GM23338 (cell line): Measurements from ENCODE around the gene PID1. TPM values are rescaled to one million over a fixed set of nuclear protein-coding genes. Genes with fewer than 3 reads are reported as not detected.

Source experiments
- ATAC-seq: fragments of 200-7000 bp; cut with Tn5 transposase; 3 replicates; pipeline ENCODE4 v1.9.1; 2020
- DNase-seq: peaks from one replicate; pipeline ENCODE4 v3.0.0-alpha.2; 2015; ENCODE audit warnings: low spot score
- H2AFZ ChIP-seq: fragments of 200-600 bp; sonication (generic); 2 replicates; pipeline ENCODE4 v1.8.0; 2016; ENCODE audit warnings: antibody characterized with exemption, mild to moderate bottlenecking, moderate library complexity
- H3F3A ChIP-seq: fragments of 200-600 bp; sonication (generic); replicated peaks from 2 replicates; pipeline ENCODE4 v1.8.0; 2017; ENCODE audit warnings: antibody characterized with exemption, mixed run types, low read depth
- H3K27ac ChIP-seq: fragments of 200-600 bp; sonication (generic); 2 replicates; pipeline ENCODE4 v1.6.1; 2016; ENCODE audit warnings: low read depth
- H3K27me3 ChIP-seq: fragments of 200-600 bp; sonication (generic); 2 replicates; pipeline ENCODE4 v1.8.0; 2016; ENCODE audit warnings: mild to moderate bottlenecking, mixed run types, moderate library complexity; ENCODE audit not compliant: insufficient read depth
- H3K36me3 ChIP-seq: fragments of 200-600 bp; sonication (generic); 2 replicates; pipeline ENCODE4 v1.8.0; 2016; ENCODE audit warnings: mild to moderate bottlenecking; ENCODE audit not compliant: insufficient read depth
- H3K4me1 ChIP-seq: fragments of 200-600 bp; sonication (generic); 2 replicates; pipeline ENCODE4 v1.8.0; 2016; ENCODE audit warnings: mild to moderate bottlenecking, moderate library complexity; ENCODE audit not compliant: insufficient read depth
- H3K4me2 ChIP-seq: fragments of 200-600 bp; sonication (generic); 2 replicates; pipeline ENCODE4 v1.7.1; 2017; ENCODE audit warnings: mixed run types
- H3K4me3 ChIP-seq: fragments of 200-600 bp; sonication (generic); 2 replicates; pipeline ENCODE4 v1.6.1; 2016; ENCODE audit warnings: mixed run types
- H3K79me2 ChIP-seq: fragments of 200-600 bp; sonication (generic); replicated peaks from 2 replicates; pipeline ENCODE4 v1.8.0; 2017; ENCODE audit warnings: mild to moderate bottlenecking; ENCODE audit not compliant: insufficient read depth
- H3K9me2 ChIP-seq: fragments of 200-600 bp; sonication (generic); 2 replicates; pipeline ENCODE4 v1.8.0; 2017; ENCODE audit not compliant: insufficient read depth
- H4K20me1 ChIP-seq: fragments of 200-600 bp; sonication (generic); replicated peaks from 2 replicates; pipeline ENCODE4 v1.8.0; 2017; ENCODE audit warnings: mild to moderate bottlenecking; ENCODE audit not compliant: insufficient read depth
- H3K27ac Mint-ChIP-seq: 2 replicates; pipeline ENCODE4 v1.8.0; 2020; ENCODE audit warnings: inconsistent platforms, mild to moderate bottlenecking, moderate library complexity, mixed read lengths
- H3K27me3 Mint-ChIP-seq: 3 replicates; pipeline ENCODE4 v1.8.0; 2022; ENCODE audit warnings: low read depth, mild to moderate bottlenecking, moderate library complexity, mixed read lengths, inconsistent platforms; ENCODE audit not compliant: insufficient read depth, poor library complexity
- H3K36me3 Mint-ChIP-seq: 3 replicates; pipeline ENCODE4 v1.8.0; 2021; ENCODE audit warnings: low read depth, mild to moderate bottlenecking, inconsistent platforms, moderate library complexity, mixed read lengths
- H3K4me1 Mint-ChIP-seq: 3 replicates; pipeline ENCODE4 v1.8.0; 2020; ENCODE audit warnings: mild to moderate bottlenecking, inconsistent platforms, mixed read lengths
- H3K4me3 Mint-ChIP-seq: 3 replicates; pipeline ENCODE4 v1.8.0; 2021; ENCODE audit warnings: moderate library complexity, mild to moderate bottlenecking, inconsistent platforms, mixed read lengths
- H3K9me3 Mint-ChIP-seq: 3 replicates; pipeline ENCODE4 v1.8.0; 2020; ENCODE audit warnings: moderate library complexity, mild to moderate bottlenecking, inconsistent platforms, mixed read lengths
- EZH2 ChIP-seq: fragments of 200-600 bp; sonication (generic); IDR thresholded peaks from one replicate; pipeline ENCODE4 v1.8.0; 2017; ENCODE audit warnings: antibody characterized with exemption, mild to moderate bottlenecking, low read depth; ENCODE audit not compliant: unreplicated experiment
- EZH2phosphoT487 ChIP-seq: fragments of 200-600 bp; sonication (generic); IDR thresholded peaks from one replicate; pipeline ENCODE4 v1.8.1; 2018; ENCODE audit warnings: antibody characterized with exemption; ENCODE audit not compliant: unreplicated experiment
- JUNB ChIP-seq: IDR thresholded peaks from one replicate; pipeline ENCODE4 v1.6.1; 2016; ENCODE audit warnings: antibody characterized with exemption; ENCODE audit not compliant: unreplicated experiment
- POLR2AphosphoS5 ChIP-seq: IDR thresholded peaks from 2 replicates; pipeline ENCODE4 v1.6.1; 2016; ENCODE audit warnings: antibody characterized with exemption, low read depth
- STAT1 ChIP-seq: IDR thresholded peaks from one replicate; pipeline ENCODE4 v1.6.1; 2016; ENCODE audit warnings: antibody characterized with exemption; ENCODE audit not compliant: unreplicated experiment
- ZNF114 ChIP-seq: fragments of 250-450 bp; sonication (Bioruptor Pico); IDR thresholded peaks from 2 replicates; pipeline ENCODE4 v1.5.0; 2020; ENCODE audit warnings: mild to moderate bottlenecking, moderate library complexity
- ZNF331 ChIP-seq: fragments of 250-450 bp; sonication (Bioruptor Pico); IDR thresholded peaks from 2 replicates; pipeline ENCODE4 v1.5.0; 2020; ENCODE audit warnings: low read depth, mild to moderate bottlenecking, moderate library complexity
- polyA plus RNA-seq: library from polyadenylated mRNA; unstranded; fragments of >200 nt; fragmentation: Nextera tagmentation; extraction: Ambion mirVana; gene quantifications from 2 replicates; pipeline ENCODE4 v1.2.1, GENCODE V29; 2016
- total RNA-seq: library from RNA; depleted of rRNA; stranded (reverse); fragments of >200 nt; shearing (Covaris generic); gene quantifications from 2 replicates; pipeline ENCODE4 v1.2.3, GENCODE V29; 2014
- TF ChIP-seq, protein P1 (sequence below), 2 experiments: fragments of 200-600 bp in 1 of 2; sonication (generic) in 1 of 2; conservative IDR thresholded peaks; 2 replicates each; pipeline versions ENCODE4 v1.5.1 to v1.6.1; 2016 to 2017; ENCODE audit warnings: antibody characterized with exemption in 2 of 2, low read depth in 2 of 2, mild to moderate bottlenecking in 2 of 2, moderate library complexity in 1 of 2
- TF ChIP-seq, protein P2 (sequence below): fragments of 250-450 bp; sonication (Bioruptor Pico); IDR thresholded peaks from 2 replicates; pipeline ENCODE4 v1.5.0; 2020; ENCODE audit warnings: mild to moderate bottlenecking, moderate library complexity
- TF ChIP-seq, protein P3 (sequence below): IDR thresholded peaks from 2 replicates; pipeline ENCODE4 v1.6.1; 2016; ENCODE audit warnings: antibody characterized with exemption

PID1 gene
- total and polyA plus RNA-seq, 2 experiments from 2014 or later: 1.7 to 2.4 TPM

DNA sequence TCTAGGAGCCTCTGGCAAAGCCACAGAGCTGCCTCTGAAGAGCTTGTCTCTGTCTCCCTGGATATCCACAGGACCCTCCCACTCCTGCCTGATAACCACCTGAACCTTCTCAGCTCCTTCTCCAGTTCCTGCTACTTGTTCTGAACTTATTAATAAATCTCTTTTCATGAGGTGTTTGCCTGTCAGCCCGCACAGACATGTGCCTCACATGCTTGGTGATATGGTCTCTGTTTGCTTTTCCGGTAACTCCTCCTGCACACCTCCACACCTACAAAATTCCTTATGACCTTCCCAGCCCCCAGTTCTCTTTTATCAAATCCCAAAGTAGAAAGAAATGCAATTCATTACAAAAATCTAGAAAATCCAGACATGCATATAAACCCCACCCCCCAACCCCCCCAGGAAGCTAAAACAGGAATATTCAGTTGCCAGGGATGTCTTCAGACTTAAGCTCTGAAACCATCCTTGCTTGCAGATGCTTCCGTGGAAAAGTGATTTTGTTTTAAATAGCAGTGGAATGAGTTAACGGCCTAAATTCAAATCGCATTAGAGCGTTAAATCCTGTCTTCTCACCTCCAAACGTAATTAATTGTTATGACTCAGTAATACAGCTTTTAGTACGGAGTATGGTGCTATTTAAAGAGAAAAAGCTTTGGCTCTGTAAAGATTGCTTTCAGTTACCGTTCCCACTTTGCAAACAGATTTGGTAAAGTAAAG is 2.1 kb upstream of the PID1 start (continued):
- TF ChIP-seq, protein P1, sequence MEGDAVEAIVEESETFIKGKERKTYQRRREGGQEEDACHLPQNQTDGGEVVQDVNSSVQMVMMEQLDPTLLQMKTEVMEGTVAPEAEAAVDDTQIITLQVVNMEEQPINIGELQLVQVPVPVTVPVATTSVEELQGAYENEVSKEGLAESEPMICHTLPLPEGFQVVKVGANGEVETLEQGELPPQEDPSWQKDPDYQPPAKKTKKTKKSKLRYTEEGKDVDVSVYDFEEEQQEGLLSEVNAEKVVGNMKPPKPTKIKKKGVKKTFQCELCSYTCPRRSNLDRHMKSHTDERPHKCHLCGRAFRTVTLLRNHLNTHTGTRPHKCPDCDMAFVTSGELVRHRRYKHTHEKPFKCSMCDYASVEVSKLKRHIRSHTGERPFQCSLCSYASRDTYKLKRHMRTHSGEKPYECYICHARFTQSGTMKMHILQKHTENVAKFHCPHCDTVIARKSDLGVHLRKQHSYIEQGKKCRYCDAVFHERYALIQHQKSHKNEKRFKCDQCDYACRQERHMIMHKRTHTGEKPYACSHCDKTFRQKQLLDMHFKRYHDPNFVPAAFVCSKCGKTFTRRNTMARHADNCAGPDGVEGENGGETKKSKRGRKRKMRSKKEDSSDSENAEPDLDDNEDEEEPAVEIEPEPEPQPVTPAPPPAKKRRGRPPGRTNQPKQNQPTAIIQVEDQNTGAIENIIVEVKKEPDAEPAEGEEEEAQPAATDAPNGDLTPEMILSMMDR (conservative IDR thresholded peaks at IDR 0.05; ENCODE audit: low read depth in 2 of 2): no peak
- TF ChIP-seq STAT1: no peak
- TF ChIP-seq ZNF331 (CRISPR knock-in tag): no peak
- TF ChIP-seq ZNF114 (CRISPR knock-in tag): no peak

DNA sequence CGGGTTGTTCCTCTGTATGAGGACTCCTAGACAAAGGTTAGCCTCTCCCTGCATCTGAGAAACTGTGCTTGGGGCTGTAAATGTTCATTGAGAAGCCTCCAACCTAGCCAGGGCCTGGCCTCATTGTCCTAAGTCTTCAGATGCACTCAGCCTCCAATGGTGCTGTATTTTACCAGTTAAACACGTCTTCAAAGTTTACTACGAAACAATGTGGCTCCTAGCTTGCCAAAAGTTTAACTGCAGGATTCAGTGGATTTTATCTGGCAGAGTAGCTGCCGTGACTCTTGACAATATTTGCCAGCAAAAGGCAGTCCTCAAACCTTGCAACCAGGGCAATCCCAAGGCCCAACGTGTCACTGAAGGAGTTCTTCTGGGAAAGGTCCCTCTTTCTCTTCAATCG is 1.1 kb downstream of the PID1 start:
- no peaks in the 10 kb centered on the region for H3K36me3 Mint-ChIP-seq
- Histone ChIP-seq H3K4me1 (peaks cover 15% of the 10 kb centered on the region), H3K27me3 (peaks cover 24% of the 10 kb centered on the region), H3K4me2 (peak overlapping the region; percentile 85), H3K36me3 (no peaks in the 10 kb centered on the region), H3K4me3 (peak overlapping the region; percentile 84; the same call in 1 of the 2 replicates), H2AFZ (no peak overlapping the region), H3K9me2 (no peaks in the 10 kb centered on the region), H3K27ac (no peak overlapping the region), H4K20me1 (no peaks in the 10 kb centered on the region), H3F3A (no peaks in the 10 kb centered on the region), H3K79me2 (no peaks in the 10 kb centered on the region; the same call in 1 of the 2 replicates)
- H3K9me3 Mint-ChIP-seq: no peaks in the 10 kb centered on the region
- no peak for ATAC-seq
- peak overlapping the region; percentile 73 for H3K4me3 Mint-ChIP-seq
- H3K27me3 Mint-ChIP-seq: peaks cover 16% of the 10 kb centered on the region
- DNase-seq: no peak
- TF ChIP-seq ZNF114 (CRISPR knock-in tag) (no peak), POLR2AphosphoS5 (no peak)
- no peak overlapping the region for H3K27ac Mint-ChIP-seq
- peaks cover 10% of the 10 kb centered on the region for H3K4me1 Mint-ChIP-seq

DNA sequence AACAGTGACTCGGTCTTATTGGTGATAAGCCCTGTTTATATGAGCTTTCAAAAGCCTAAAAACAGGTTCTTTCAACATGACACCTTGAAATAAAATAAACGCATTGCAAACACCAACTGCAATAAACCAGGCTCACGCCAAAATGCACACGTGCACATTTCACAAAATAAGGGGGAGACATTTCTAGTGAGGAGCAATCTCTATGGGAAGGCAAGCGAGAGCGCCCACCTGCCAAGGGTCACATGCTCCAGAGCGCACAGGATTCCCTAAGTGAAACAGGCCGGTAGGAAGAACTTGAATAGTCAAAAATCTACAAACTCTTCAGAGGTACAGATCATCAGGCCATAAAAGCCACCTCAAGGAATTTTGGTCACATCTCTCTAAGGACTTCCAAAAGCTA is 1.9 kb downstream of the PID1 start:
- Histone ChIP-seq H3K9me2 (peaks cover 2% of the 10 kb centered on the region; the same call in 1 of the 2 replicates), H3K27ac (no peak overlapping the region), H3K79me2 (no peaks in the 10 kb centered on the region; the same call in 1 of the 2 replicates), H2AFZ (no peak overlapping the region), H3K4me3 (no peak overlapping the region), H3F3A (no peaks in the 10 kb centered on the region), H3K27me3 (peaks cover 24% of the 10 kb centered on the region), H4K20me1 (no peaks in the 10 kb centered on the region), H3K4me1 (peaks cover 15% of the 10 kb centered on the region), H3K4me2 (no peak overlapping the region; the same call in 1 of the 2 replicates), H3K36me3 (no peaks in the 10 kb centered on the region)
- Mint-ChIP-seq H3K4me3 (no peak overlapping the region), H3K9me3 (no peaks in the 10 kb centered on the region), H3K27ac (no peak overlapping the region), H3K4me1 (peaks cover 10% of the 10 kb centered on the region), H3K27me3 (peaks cover 16% of the 10 kb centered on the region), H3K36me3 (no peaks in the 10 kb centered on the region)
- DNase-seq (no peak), ATAC-seq (no peak)
- TF ChIP-seq EZH2 (no peak), ZNF331 (CRISPR knock-in tag) (no peak), ZNF114 (CRISPR knock-in tag) (no peak), JUNB (no peak), STAT1 (no peak), POLR2AphosphoS5 (no peak), EZH2phosphoT487 (no peak)
- TF ChIP-seq, protein P2, sequence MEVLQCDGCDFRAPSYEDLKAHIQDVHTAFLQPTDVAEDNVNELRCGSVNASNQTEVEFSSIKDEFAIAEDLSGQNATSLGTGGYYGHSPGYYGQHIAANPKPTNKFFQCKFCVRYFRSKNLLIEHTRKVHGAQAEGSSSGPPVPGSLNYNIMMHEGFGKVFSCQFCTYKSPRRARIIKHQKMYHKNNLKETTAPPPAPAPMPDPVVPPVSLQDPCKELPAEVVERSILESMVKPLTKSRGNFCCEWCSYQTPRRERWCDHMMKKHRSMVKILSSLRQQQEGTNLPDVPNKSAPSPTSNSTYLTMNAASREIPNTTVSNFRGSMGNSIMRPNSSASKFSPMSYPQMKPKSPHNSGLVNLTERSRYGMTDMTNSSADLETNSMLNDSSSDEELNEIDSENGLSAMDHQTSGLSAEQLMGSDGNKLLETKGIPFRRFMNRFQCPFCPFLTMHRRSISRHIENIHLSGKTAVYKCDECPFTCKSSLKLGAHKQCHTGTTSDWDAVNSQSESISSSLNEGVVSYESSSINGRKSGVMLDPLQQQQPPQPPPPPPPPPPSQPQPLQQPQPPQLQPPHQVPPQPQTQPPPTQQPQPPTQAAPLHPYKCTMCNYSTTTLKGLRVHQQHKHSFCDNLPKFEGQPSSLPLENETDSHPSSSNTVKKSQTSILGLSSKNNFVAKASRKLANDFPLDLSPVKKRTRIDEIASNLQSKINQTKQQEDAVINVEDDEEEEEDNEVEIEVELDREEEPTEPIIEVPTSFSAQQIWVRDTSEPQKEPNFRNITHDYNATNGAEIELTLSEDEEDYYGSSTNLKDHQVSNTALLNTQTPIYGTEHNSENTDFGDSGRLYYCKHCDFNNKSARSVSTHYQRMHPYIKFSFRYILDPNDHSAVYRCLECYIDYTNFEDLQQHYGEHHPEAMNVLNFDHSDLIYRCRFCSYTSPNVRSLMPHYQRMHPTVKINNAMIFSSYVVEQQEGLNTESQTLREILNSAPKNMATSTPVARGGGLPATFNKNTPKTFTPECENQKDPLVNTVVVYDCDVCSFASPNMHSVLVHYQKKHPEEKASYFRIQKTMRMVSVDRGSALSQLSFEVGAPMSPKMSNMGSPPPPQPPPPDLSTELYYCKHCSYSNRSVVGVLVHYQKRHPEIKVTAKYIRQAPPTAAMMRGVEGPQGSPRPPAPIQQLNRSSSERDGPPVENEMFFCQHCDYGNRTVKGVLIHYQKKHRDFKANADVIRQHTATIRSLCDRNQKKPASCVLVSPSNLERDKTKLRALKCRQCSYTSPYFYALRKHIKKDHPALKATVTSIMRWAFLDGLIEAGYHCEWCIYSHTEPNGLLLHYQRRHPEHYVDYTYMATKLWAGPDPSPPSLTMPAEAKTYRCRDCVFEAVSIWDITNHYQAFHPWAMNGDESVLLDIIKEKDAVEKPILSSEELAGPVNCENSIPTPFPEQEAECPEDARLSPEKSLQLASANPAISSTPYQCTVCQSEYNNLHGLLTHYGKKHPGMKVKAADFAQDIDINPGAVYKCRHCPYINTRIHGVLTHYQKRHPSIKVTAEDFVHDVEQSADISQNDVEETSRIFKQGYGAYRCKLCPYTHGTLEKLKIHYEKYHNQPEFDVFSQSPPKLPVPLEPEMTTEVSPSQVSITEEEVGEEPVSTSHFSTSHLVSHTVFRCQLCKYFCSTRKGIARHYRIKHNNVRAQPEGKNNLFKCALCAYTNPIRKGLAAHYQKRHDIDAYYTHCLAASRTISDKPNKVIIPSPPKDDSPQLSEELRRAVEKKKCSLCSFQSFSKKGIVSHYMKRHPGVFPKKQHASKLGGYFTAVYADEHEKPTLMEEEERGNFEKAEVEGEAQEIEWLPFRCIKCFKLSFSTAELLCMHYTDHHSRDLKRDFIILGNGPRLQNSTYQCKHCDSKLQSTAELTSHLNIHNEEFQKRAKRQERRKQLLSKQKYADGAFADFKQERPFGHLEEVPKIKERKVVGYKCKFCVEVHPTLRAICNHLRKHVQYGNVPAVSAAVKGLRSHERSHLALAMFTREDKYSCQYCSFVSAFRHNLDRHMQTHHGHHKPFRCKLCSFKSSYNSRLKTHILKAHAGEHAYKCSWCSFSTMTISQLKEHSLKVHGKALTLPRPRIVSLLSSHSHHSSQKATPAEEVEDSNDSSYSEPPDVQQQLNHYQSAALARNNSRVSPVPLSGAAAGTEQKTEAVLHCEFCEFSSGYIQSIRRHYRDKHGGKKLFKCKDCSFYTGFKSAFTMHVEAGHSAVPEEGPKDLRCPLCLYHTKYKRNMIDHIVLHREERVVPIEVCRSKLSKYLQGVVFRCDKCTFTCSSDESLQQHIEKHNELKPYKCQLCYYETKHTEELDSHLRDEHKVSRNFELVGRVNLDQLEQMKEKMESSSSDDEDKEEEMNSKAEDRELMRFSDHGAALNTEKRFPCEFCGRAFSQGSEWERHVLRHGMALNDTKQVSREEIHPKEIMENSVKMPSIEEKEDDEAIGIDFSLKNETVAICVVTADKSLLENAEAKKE: no peak
- TF ChIP-seq, protein P3, sequence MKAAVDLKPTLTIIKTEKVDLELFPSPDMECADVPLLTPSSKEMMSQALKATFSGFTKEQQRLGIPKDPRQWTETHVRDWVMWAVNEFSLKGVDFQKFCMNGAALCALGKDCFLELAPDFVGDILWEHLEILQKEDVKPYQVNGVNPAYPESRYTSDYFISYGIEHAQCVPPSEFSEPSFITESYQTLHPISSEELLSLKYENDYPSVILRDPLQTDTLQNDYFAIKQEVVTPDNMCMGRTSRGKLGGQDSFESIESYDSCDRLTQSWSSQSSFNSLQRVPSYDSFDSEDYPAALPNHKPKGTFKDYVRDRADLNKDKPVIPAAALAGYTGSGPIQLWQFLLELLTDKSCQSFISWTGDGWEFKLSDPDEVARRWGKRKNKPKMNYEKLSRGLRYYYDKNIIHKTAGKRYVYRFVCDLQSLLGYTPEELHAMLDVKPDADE: no peak
